ENCODE measurements around the gene RHOV. TPM values are rescaled to one million over a fixed set of nuclear protein-coding genes. Genes with fewer than 3 reads are reported as not detected.

The RHOV gene
- total RNA-seq, 2 experiments from 2014 or later = 0.63 to 1.5 TPM

DNA sequence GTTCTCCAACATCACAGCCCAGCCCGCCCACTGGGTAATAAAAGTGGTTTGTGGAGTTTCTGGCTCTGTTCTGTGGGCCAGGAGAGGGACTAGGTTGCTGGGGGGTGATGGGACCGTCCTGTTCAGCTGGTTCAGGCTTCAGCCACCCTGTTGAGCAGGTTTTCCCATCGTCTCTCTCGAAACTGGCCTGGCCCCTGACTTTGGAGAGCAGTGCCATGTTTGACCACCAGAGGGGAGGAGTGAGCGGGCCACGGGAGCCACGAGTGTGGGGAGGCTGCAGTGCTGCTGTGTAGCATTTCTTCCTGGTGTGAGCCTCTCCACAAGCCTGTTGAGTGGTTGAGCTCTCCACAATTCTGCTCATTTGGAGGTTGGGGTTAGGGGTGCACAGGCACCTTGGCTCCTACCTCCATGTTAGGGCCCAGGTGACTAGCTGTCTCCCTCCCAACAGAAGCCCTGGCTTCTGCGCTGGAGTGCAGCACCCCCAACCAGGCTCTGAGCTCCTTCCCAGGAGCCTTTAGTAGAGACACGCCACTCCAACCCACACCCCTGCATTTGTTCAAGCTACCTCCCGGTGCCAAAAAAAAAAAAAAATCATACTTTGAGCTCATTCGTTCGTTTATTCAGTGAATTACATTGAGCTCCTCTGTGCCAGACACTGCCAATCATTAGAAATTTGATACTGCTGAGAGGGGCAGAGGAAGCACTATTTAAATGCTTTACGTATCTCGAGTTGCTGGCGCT is 16.3 kb downstream of the RHOV start:
- TF ChIP-seq EZH2phosphoT487 (IDR thresholded peaks at IDR 0.05; ENCODE audit: borderline replicate concordance, low read depth, low read length) = no peak
- peak; percentile 97 for TF ChIP-seq CTCF (conservative IDR thresholded peaks at IDR 0.05; ENCODE audit: low read length)
- peak; percentile 77 for DNase-seq (ENCODE audit: low spot score)
- no peaks in the 10 kb centered on the region for H3K36me3 ChIP-seq (ENCODE audit: insufficient read depth, low read length)
- H3K4me2 ChIP-seq (ENCODE audit: low read length) = peak overlapping the region; percentile 3; the same call in 1 of the 2 replicates
- H3K4me1 ChIP-seq (ENCODE audit: insufficient read depth, low read length, poor library complexity, severe bottlenecking) = peaks cover 22% of the 10 kb centered on the region
- H2AFZ ChIP-seq (ENCODE audit: low read length) = peak overlapping the region; percentile 79
- POLR2A ChIA-PET = interaction anchor here (0.6 to 3.3 kb wide), 16 partner anchors 9 to 1114 kb away, joined by 3 to 34 read pairs (median 4); partner anchors contain the start of genes CCDC32, CHAC1 and VPS18
- intact Hi-C loops (cut with micrococcal nuclease; ENCODE audit: unreplicated experiment) = loop anchor here (1.0 to 5.0 kb wide), 2 partner anchors 37 to 95 kb away; partner anchors contain the start of genes CHAC1 and VPS18
- no peaks in the 10 kb centered on the region for H3K9me2 ChIP-seq (ENCODE audit: insufficient read depth, low read length)
- no TSS peak for BruUV-seq (replicated peaks)
- H3K4me3 ChIP-seq (ENCODE audit: low read depth, low read length, poor library complexity, severe bottlenecking) = no peak overlapping the region
- CTCF ChIA-PET (ENCODE audit: unreplicated experiment) = interaction anchor here (0.6 to 3.8 kb wide), 17 partner anchors 8 to 288 kb away, joined by 3 to 70 read pairs (median 5); partner anchors contain the start of genes RHOV, SPINT1 and VPS18
- no peaks in the 10 kb centered on the region for H3K79me2 ChIP-seq (ENCODE audit: insufficient read depth, low read depth, low read length)
- no peak overlapping the region for H3K27ac ChIP-seq (ENCODE audit: low read depth, low read length, poor library complexity, severe bottlenecking)
- no peaks in the 10 kb centered on the region for H3K9me3 ChIP-seq (ENCODE audit: low read length)
- H4K20me1 ChIP-seq (ENCODE audit: insufficient read depth, low read length) = no peaks in the 10 kb centered on the region

- Histone ChIP-seq H2AFZ (ENCODE audit: low read length) (peak overlapping the region; percentile 79), H3K4me3 (ENCODE audit: low read depth, low read length, poor library complexity, severe bottlenecking) (no peak overlapping the region), H3K36me3 (ENCODE audit: insufficient read depth, low read length) (no peaks in the 10 kb centered on the region), H3K4me2 (ENCODE audit: low read length) (no peak overlapping the region), H3K9me3 (ENCODE audit: low read length) (no peaks in the 10 kb centered on the region), H3K27ac (ENCODE audit: low read depth, low read length, poor library complexity, severe bottlenecking) (no peak overlapping the region), H3K79me2 (ENCODE audit: insufficient read depth, low read depth, low read length) (no peaks in the 10 kb centered on the region), H3K9me2 (ENCODE audit: insufficient read depth, low read length) (no peaks in the 10 kb centered on the region), H4K20me1 (ENCODE audit: insufficient read depth, low read length) (no peaks in the 10 kb centered on the region), H3K4me1 (ENCODE audit: insufficient read depth, low read length, poor library complexity, severe bottlenecking) (peaks cover 17% of the 10 kb centered on the region)
- POLR2A ChIA-PET = interaction anchor here (0.5 to 3.3 kb wide), 6 partner anchors 22 to 582 kb away, joined by 3 to 34 read pairs (median 6); partner anchors contain the start of genes CHAC1 and VPS18
- CTCF ChIA-PET (ENCODE audit: unreplicated experiment) = interaction anchor here (1.2 to 3.8 kb wide), 8 partner anchors 10 to 39 kb away, joined by 4 to 70 read pairs (median 17); partner anchors contain the start of genes RHOV and VPS18
- intact Hi-C loops (cut with micrococcal nuclease; ENCODE audit: unreplicated experiment) = loop anchor here (1.0 to 5.0 kb wide), 2 partner anchors 38 to 96 kb away; partner anchors contain the start of genes CHAC1 and VPS18
- no peak for DNase-seq (ENCODE audit: low spot score)
- BruUV-seq (replicated peaks) = no TSS peak
- no peak for TF ChIP-seq EZH2phosphoT487 (IDR thresholded peaks at IDR 0.05; ENCODE audit: borderline replicate concordance, low read depth, low read length)
- no peak for TF ChIP-seq CTCF (conservative IDR thresholded peaks at IDR 0.05; ENCODE audit: low read length)
These were observed 17.3 kb downstream of the RHOV start for GRCh38 chr15:40856746-40857145.
